Ishikawa (cell line): ENCODE results near the gene SOX6.

Source experiments
- CEBPB ChIP-seq: IDR thresholded peaks from 2 replicates; pipeline ENCODE4 v1.6.1; 2012
- CREB1 ChIP-seq: IDR thresholded peaks from 2 replicates; pipeline ENCODE4 v1.6.1; 2012; ENCODE audit warnings: low read depth
- EGR1 ChIP-seq: IDR thresholded peaks from 2 replicates; pipeline ENCODE4 v1.6.1; 2012
- EP300 ChIP-seq: IDR thresholded peaks from 2 replicates; pipeline ENCODE4 v1.6.1; 2012; ENCODE audit warnings: borderline replicate concordance
- FOXM1 ChIP-seq: IDR thresholded peaks from 2 replicates; pipeline ENCODE4 v1.6.1; 2012; ENCODE audit warnings: low read depth, borderline replicate concordance
- MAX ChIP-seq: IDR thresholded peaks from 2 replicates; pipeline ENCODE4 v1.6.1; 2012
- NFIC ChIP-seq: IDR thresholded peaks from 2 replicates; pipeline ENCODE4 v1.6.1; 2012
- RAD21 ChIP-seq: IDR thresholded peaks from 2 replicates; pipeline ENCODE4 v1.6.1; 2012; ENCODE audit warnings: low read depth
- REST ChIP-seq: IDR thresholded peaks from 2 replicates; pipeline ENCODE4 v1.6.1; 2012; ENCODE audit warnings: low read depth, mild to moderate bottlenecking
- TAF1 ChIP-seq: IDR thresholded peaks from 2 replicates; pipeline ENCODE4 v1.6.1; 2012; ENCODE audit warnings: low read depth, mild to moderate bottlenecking
- TCF12 ChIP-seq: IDR thresholded peaks from 2 replicates; pipeline ENCODE4 v1.6.1; 2012; ENCODE audit warnings: low read depth
- TEAD4 ChIP-seq: IDR thresholded peaks from 2 replicates; pipeline ENCODE4 v1.6.1; 2012
- USF1 ChIP-seq: IDR thresholded peaks from 2 replicates; pipeline ENCODE4 v1.6.1; 2012
- YY1 ChIP-seq: IDR thresholded peaks from 2 replicates; pipeline ENCODE4 v1.6.1; 2012; ENCODE audit warnings: low read depth
- ZBTB7A ChIP-seq: IDR thresholded peaks from 2 replicates; pipeline ENCODE4 v1.6.1; 2012; ENCODE audit warnings: low read depth

SOX6 gene

GRCh38 chr11:16278273-16278672 lies 78.1 kb downstream of the SOX6 start:
- TF ChIP-seq MAX (no peak), TEAD4 (no peak), NFIC (no peak), EP300 (no peak), CREB1 (no peak), CEBPB (no peak), EGR1 (no peak), USF1 (no peak), TCF12 (no peak), ZBTB7A (no peak), REST (no peak)

- TF ChIP-seq USF1 (no peak), NFIC (no peak), REST (no peak), CEBPB (no peak), YY1 (no peak), RAD21 (no peak), MAX (no peak), EGR1 (no peak), FOXM1 (no peak), TEAD4 (no peak)
Measured at GRCh38 chr11:16276251-16276650, 80.1 kb downstream of the SOX6 start.

GRCh38 chr11:16271258-16271657 lies 85.1 kb downstream of the SOX6 start:
- TF ChIP-seq REST (no peak), TEAD4 (no peak)

GRCh38 chr11:16266021-16266420 lies 90.3 kb downstream of the SOX6 start:
- TF ChIP-seq MAX (no peak), TCF12 (no peak), RAD21 (no peak), EP300 (no peak), TAF1 (no peak), CEBPB (no peak), FOXM1 (no peak), YY1 (no peak), CREB1 (no peak), EGR1 (no peak)

GRCh38 chr11:16265022-16265421 lies 91.3 kb downstream of the SOX6 start:
- no peak for TF ChIP-seq FOXM1
- no peak for TF ChIP-seq TEAD4
- TF ChIP-seq ZBTB7A: no peak
- TF ChIP-seq EGR1: no peak
- TF ChIP-seq CREB1: no peak
- no peak for TF ChIP-seq USF1
- no peak for TF ChIP-seq REST
- TF ChIP-seq YY1: no peak
- no peak for TF ChIP-seq TAF1
- no peak for TF ChIP-seq CEBPB
- no peak for TF ChIP-seq NFIC
- no peak for TF ChIP-seq TCF12
- no peak for TF ChIP-seq MAX
